ENCODE results near the gene ZNF512B. TPM values are rescaled to one million over a fixed set of nuclear protein-coding genes. Genes with fewer than 3 reads are reported as not detected.
"Not testable (repeated sequence)": the region's sequence is repeated elsewhere in the genome, so short reads cannot be mapped to it uniquely, and the experiment has no call there.

ZNF512B gene
- total RNA-seq, 2 donors from 2014 or later, result 13.9 to 21.3 TPM

GRCh38 chr20:63941282-63942081 is 28.2 kb downstream of the ZNF512B start:
- peak; percentile 87 for ATAC-seq (replicated peaks)
- Mint-ChIP-seq H3K27me3 (no peaks in the 10 kb centered on the region), H3K4me1 (no peaks in the 10 kb centered on the region), H3K9me3 (no peaks in the 10 kb centered on the region), H3K27ac (no peak overlapping the region), H3K4me3 (peak overlapping the region; percentile 27), H3K36me3 (ENCODE audit: low read depth) (peaks cover 36% of the 10 kb centered on the region)

GRCh38 chr20:63940472-63941266 is 29.1 kb downstream of the ZNF512B start:
- Mint-ChIP-seq H3K27me3 (no peaks in the 10 kb centered on the region), H3K36me3 (ENCODE audit: low read depth) (peaks cover 40% of the 10 kb centered on the region), H3K9me3 (no peaks in the 10 kb centered on the region), H3K4me3 (peak overlapping the region; percentile 27), H3K27ac (no peak overlapping the region), H3K4me1 (no peaks in the 10 kb centered on the region)
- ATAC-seq (replicated peaks), result no peak

- peaks cover 40% of the 10 kb centered on the region for H3K36me3 Mint-ChIP-seq (ENCODE audit: low read depth)
- no peaks in the 10 kb centered on the region for H3K27me3 Mint-ChIP-seq
- H3K9me3 Mint-ChIP-seq, result no peaks in the 10 kb centered on the region
- no peaks in the 10 kb centered on the region for H3K4me1 Mint-ChIP-seq
- H3K27ac Mint-ChIP-seq, result no peak overlapping the region
- H3K4me3 Mint-ChIP-seq, result no peak overlapping the region
- no peak for ATAC-seq (replicated peaks)
Observed at GRCh38 chr20:63940071-63940471, 29.7 kb downstream of the ZNF512B start.

GRCh38 chr20:63939061-63939935 is 30.4 kb downstream of the ZNF512B start:
- no peaks in the 10 kb centered on the region for H3K9me3 Mint-ChIP-seq
- no peak for ATAC-seq (replicated peaks)
- H3K27me3 Mint-ChIP-seq, result no peaks in the 10 kb centered on the region
- no peaks in the 10 kb centered on the region for H3K4me1 Mint-ChIP-seq
- no peak overlapping the region for H3K4me3 Mint-ChIP-seq
- peaks cover 45% of the 10 kb centered on the region for H3K36me3 Mint-ChIP-seq (ENCODE audit: low read depth)
- H3K27ac Mint-ChIP-seq, result no peak overlapping the region

GRCh38 chr20:63937596-63937995 is 32.1 kb downstream of the ZNF512B start:
- peaks cover 54% of the 10 kb centered on the region for H3K36me3 Mint-ChIP-seq (ENCODE audit: low read depth)
- no peaks in the 10 kb centered on the region for H3K27me3 Mint-ChIP-seq
- H3K4me3 Mint-ChIP-seq, result no peak overlapping the region
- ATAC-seq (replicated peaks), result no peak
- no peaks in the 10 kb centered on the region for H3K9me3 Mint-ChIP-seq
- no peak overlapping the region for H3K27ac Mint-ChIP-seq
- no peaks in the 10 kb centered on the region for H3K4me1 Mint-ChIP-seq

- ATAC-seq (replicated peaks), result no peak
- Mint-ChIP-seq H3K9me3 (no peaks in the 10 kb centered on the region), H3K27ac (no peak overlapping the region), H3K27me3 (no peaks in the 10 kb centered on the region), H3K36me3 (ENCODE audit: low read depth) (peaks cover 65% of the 10 kb centered on the region), H3K4me3 (no peak overlapping the region), H3K4me1 (no peaks in the 10 kb centered on the region)
Observed at GRCh38 chr20:63935447-63935846, 34.3 kb downstream of the ZNF512B start.

- no peak overlapping the region for H3K27ac Mint-ChIP-seq
- no peaks in the 10 kb centered on the region for H3K4me1 Mint-ChIP-seq
- no peak for ATAC-seq (replicated peaks)
- H3K36me3 Mint-ChIP-seq (ENCODE audit: low read depth), result peaks cover 75% of the 10 kb centered on the region
- H3K27me3 Mint-ChIP-seq, result no peaks in the 10 kb centered on the region
- no peak overlapping the region for H3K4me3 Mint-ChIP-seq
- no peaks in the 10 kb centered on the region for H3K9me3 Mint-ChIP-seq
Observed at GRCh38 chr20:63934271-63935068, 35.3 kb downstream of the ZNF512B start.

- H3K27me3 Mint-ChIP-seq, result no peaks in the 10 kb centered on the region
- ATAC-seq (replicated peaks), result no peak
- H3K36me3 Mint-ChIP-seq (ENCODE audit: low read depth), result peaks cover 83% of the 10 kb centered on the region
- no peaks in the 10 kb centered on the region for H3K9me3 Mint-ChIP-seq
- H3K4me1 Mint-ChIP-seq, result no peaks in the 10 kb centered on the region
- H3K4me3 Mint-ChIP-seq, result no peak overlapping the region
- H3K27ac Mint-ChIP-seq, result no peak overlapping the region
Observed at GRCh38 chr20:63933646-63934045, 36.1 kb downstream of the ZNF512B start.

- Mint-ChIP-seq H3K27me3 (no peaks in the 10 kb centered on the region), H3K27ac (no peak overlapping the region), H3K4me1 (no peaks in the 10 kb centered on the region), H3K36me3 (ENCODE audit: low read depth) (peaks cover 89% of the 10 kb centered on the region), H3K4me3 (no peak overlapping the region), H3K9me3 (no peaks in the 10 kb centered on the region)
- no peak for ATAC-seq (replicated peaks)
Observed at GRCh38 chr20:63932606-63933160, 37.0 kb downstream of the ZNF512B start.

GRCh38 chr20:63931735-63932134 is 38.0 kb downstream of the ZNF512B start:
- H3K27ac Mint-ChIP-seq, result no peak overlapping the region
- H3K4me1 Mint-ChIP-seq, result no peaks in the 10 kb centered on the region
- no peaks in the 10 kb centered on the region for H3K9me3 Mint-ChIP-seq
- no peak for ATAC-seq (replicated peaks)
- H3K27me3 Mint-ChIP-seq, result no peaks in the 10 kb centered on the region
- H3K4me3 Mint-ChIP-seq, result no peak overlapping the region
- H3K36me3 Mint-ChIP-seq (ENCODE audit: low read depth), result peaks cover 92% of the 10 kb centered on the region

GRCh38 chr20:63930971-63931553 is 38.7 kb downstream of the ZNF512B start:
- ATAC-seq (replicated peaks), result no peak
- peaks cover 5% of the 10 kb centered on the region for H3K4me1 Mint-ChIP-seq
- no peaks in the 10 kb centered on the region for H3K27me3 Mint-ChIP-seq
- H3K36me3 Mint-ChIP-seq (ENCODE audit: low read depth), result peaks cover 92% of the 10 kb centered on the region
- H3K9me3 Mint-ChIP-seq, result no peaks in the 10 kb centered on the region
- H3K27ac Mint-ChIP-seq, result peak overlapping the region; percentile 76
- no peak overlapping the region for H3K4me3 Mint-ChIP-seq

GRCh38 chr20:63929473-63929883 is 40.3 kb downstream of the ZNF512B start:
- not testable (repeated sequence) for H3K27me3 Mint-ChIP-seq; H3K4me3 Mint-ChIP-seq; H3K27ac Mint-ChIP-seq; H3K4me1 Mint-ChIP-seq; H3K9me3 Mint-ChIP-seq; ATAC-seq (replicated peaks)
- H3K36me3 Mint-ChIP-seq (ENCODE audit: low read depth), result peaks cover 87% of the 10 kb centered on the region

- H3K27me3 Mint-ChIP-seq, result no peaks in the 10 kb centered on the region
- H3K36me3 Mint-ChIP-seq (ENCODE audit: low read depth), result peaks cover 85% of the 10 kb centered on the region
- H3K27ac Mint-ChIP-seq, result no peak overlapping the region
- ATAC-seq (replicated peaks), result no peak
- H3K9me3 Mint-ChIP-seq, result no peaks in the 10 kb centered on the region
- peaks cover 5% of the 10 kb centered on the region for H3K4me1 Mint-ChIP-seq
- no peak overlapping the region for H3K4me3 Mint-ChIP-seq
Observed at GRCh38 chr20:63929071-63929470, 40.7 kb downstream of the ZNF512B start.
